Endothelial cell (in vitro differentiated cells): ENCODE data around the gene PACS1. TPM values are rescaled to one million over a fixed set of nuclear protein-coding genes. Genes with fewer than 3 reads are reported as not detected.

ENCODE experiments used
- DNase-seq: peaks from one replicate; pipeline ENCODE4 v3.0.0; 2021; ENCODE audit warnings: low spot score
- H3K27ac Mint-ChIP-seq: one replicate; pipeline ENCODE4 v1.8.0; 2021; ENCODE audit warnings: mixed read lengths, inconsistent platforms; ENCODE audit not compliant: unreplicated experiment
- H3K27me3 Mint-ChIP-seq: one replicate; pipeline ENCODE4 v1.8.0; 2021; ENCODE audit warnings: mild to moderate bottlenecking, moderate library complexity, mixed read lengths, inconsistent platforms; ENCODE audit not compliant: unreplicated experiment
- H3K36me3 Mint-ChIP-seq: one replicate; pipeline ENCODE4 v1.8.0; 2021; ENCODE audit warnings: mild to moderate bottlenecking, low read depth, mixed read lengths, inconsistent platforms; ENCODE audit not compliant: unreplicated experiment
- H3K4me1 Mint-ChIP-seq: one replicate; pipeline ENCODE4 v1.8.0; 2021; ENCODE audit warnings: mild to moderate bottlenecking, mixed read lengths, inconsistent platforms; ENCODE audit not compliant: unreplicated experiment
- H3K4me3 Mint-ChIP-seq: one replicate; pipeline ENCODE4 v1.8.0; 2021; ENCODE audit warnings: mild to moderate bottlenecking, mixed read lengths, inconsistent platforms; ENCODE audit not compliant: unreplicated experiment
- H3K9me3 Mint-ChIP-seq: one replicate; pipeline ENCODE4 v1.8.0; 2021; ENCODE audit warnings: mixed read lengths, inconsistent platforms; ENCODE audit not compliant: unreplicated experiment
- CTCF ChIP-seq: fragments of 200-600 bp; sonication (generic); IDR thresholded peaks from one replicate; pipeline ENCODE4 v1.5.0; 2021; ENCODE audit warnings: antibody characterized with exemption; ENCODE audit not compliant: unreplicated experiment
- total RNA-seq: library from RNA; stranded (reverse); fragmentation: NEBNext Ultra II Directional; extraction: Animal tissue kit (Norgen Biotek cat#: 25700); gene quantifications from one replicate; pipeline ENCODE4 v1.2.1, GENCODE V29; 2021; ENCODE audit not compliant: unreplicated experiment

Gene PACS1
- total RNA-seq, 1 donor from 2014 or later: 114 TPM

GRCh38 chr11:66066751-66067150 lies 3.3 kb upstream of the PACS1 start:
- H3K27me3 Mint-ChIP-seq: peaks cover 13% of the 10 kb centered on the region
- peaks cover 24% of the 10 kb centered on the region for H3K4me1 Mint-ChIP-seq
- no peak for DNase-seq
- no peak overlapping the region for H3K4me3 Mint-ChIP-seq
- TF ChIP-seq CTCF: no peak
- H3K36me3 Mint-ChIP-seq: peaks cover 58% of the 10 kb centered on the region
- no peaks in the 10 kb centered on the region for H3K9me3 Mint-ChIP-seq
- no peak overlapping the region for H3K27ac Mint-ChIP-seq

GRCh38 chr11:66067640-66068039 lies 2.4 kb upstream of the PACS1 start:
- peaks cover 13% of the 10 kb centered on the region for H3K27me3 Mint-ChIP-seq
- TF ChIP-seq CTCF: no peak
- H3K36me3 Mint-ChIP-seq: peaks cover 65% of the 10 kb centered on the region
- no peak overlapping the region for H3K27ac Mint-ChIP-seq
- H3K4me1 Mint-ChIP-seq: peaks cover 33% of the 10 kb centered on the region
- no peaks in the 10 kb centered on the region for H3K9me3 Mint-ChIP-seq
- peak overlapping the region; percentile 12 for H3K4me3 Mint-ChIP-seq
- DNase-seq: no peak

- peaks cover 34% of the 10 kb centered on the region for H3K4me1 Mint-ChIP-seq
- peak overlapping the region; percentile 96 for H3K27ac Mint-ChIP-seq
- H3K9me3 Mint-ChIP-seq: no peaks in the 10 kb centered on the region
- H3K4me3 Mint-ChIP-seq: peak overlapping the region; percentile 92
- DNase-seq: peak; percentile 87
- peaks cover 65% of the 10 kb centered on the region for H3K36me3 Mint-ChIP-seq
- peaks cover 13% of the 10 kb centered on the region for H3K27me3 Mint-ChIP-seq
- TF ChIP-seq CTCF: peak; percentile 85
Observed at GRCh38 chr11:66068154-66068821, 1.8 kb upstream of the PACS1 start.

DNA sequence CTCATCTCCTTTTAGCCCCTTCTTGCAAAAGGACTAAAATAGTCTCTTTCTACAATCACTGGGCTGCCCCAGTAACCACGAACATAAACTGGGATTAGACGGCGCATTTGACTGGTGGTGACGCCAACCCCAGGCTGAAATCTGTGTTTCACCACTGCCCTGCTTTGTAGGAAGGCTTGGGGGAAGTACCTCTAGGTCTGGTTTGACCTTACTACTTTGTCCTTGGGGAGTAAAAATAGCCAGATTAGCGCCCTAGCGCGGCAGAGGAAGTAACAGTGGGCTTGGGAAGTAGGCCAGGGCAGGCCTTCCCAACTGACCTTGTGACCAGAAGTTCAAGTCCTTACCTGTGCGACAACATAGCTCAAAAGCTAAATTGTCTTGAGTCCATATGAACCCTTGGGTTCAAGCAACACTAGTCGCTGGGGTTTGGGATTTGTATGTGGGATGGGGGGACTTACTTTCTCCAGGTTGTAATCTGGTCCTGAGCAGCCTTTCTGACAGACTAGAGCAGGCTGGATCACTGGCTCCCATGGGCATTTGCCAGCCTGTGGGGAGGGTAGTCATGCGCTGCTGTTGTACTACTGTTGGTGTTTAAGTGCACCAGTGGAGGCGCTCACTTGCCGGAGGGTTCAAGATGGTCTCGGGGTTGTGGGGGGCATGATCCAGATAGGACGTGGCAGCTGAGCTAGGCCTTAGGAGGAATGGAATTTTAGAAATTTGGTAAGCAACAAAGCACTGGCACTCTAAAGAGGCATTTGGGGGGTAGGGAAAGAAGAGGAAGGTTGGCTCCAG lies 953 bp upstream of the PACS1 start:
- peaks cover 34% of the 10 kb centered on the region for H3K4me1 Mint-ChIP-seq
- no peak for DNase-seq
- peaks cover 59% of the 10 kb centered on the region for H3K36me3 Mint-ChIP-seq
- peaks cover 13% of the 10 kb centered on the region for H3K27me3 Mint-ChIP-seq
- H3K9me3 Mint-ChIP-seq: no peaks in the 10 kb centered on the region
- TF ChIP-seq CTCF: no peak
- H3K4me3 Mint-ChIP-seq: peak overlapping the region; percentile 92
- peak overlapping the region; percentile 96 for H3K27ac Mint-ChIP-seq
